Astrocyte (in vitro differentiated cells and primary cell): ENCODE measurements around the gene ARSJ. TPM values are rescaled to one million over a fixed set of nuclear protein-coding genes. Genes with fewer than 3 reads are reported as not detected.

Experiments used
- DNase-seq: peaks from one replicate; pipeline ENCODE4 v3.0.0-alpha.2; 2010; ENCODE audit warnings: low read depth
- FAIRE-seq: peaks from 2 replicates; lab custom pipeline; 2011; peaks lifted over from hg19 to GRCh38; lab: Jason Lieb, UNC
- H2AFZ ChIP-seq: 2 replicates; pipeline ENCODE4 v1.6.0; 2012; ENCODE audit warnings: low read depth, low read length, inconsistent platforms
- H3K27ac ChIP-seq: 2 replicates; pipeline ENCODE4 v1.5.1; 2011; ENCODE audit warnings: low read depth, low read length, inconsistent platforms
- H3K27me3 ChIP-seq: 2 replicates; pipeline ENCODE4 v1.6.0; 2011; ENCODE audit warnings: low read length, inconsistent platforms; ENCODE audit not compliant: insufficient read depth
- H3K36me3 ChIP-seq: 2 replicates; pipeline ENCODE4 v1.5.1; 2011; ENCODE audit warnings: low read length, inconsistent platforms; ENCODE audit not compliant: insufficient read depth
- H3K4me1 ChIP-seq: 2 replicates; pipeline ENCODE4 v1.5.1; 2011; ENCODE audit warnings: low read length, inconsistent platforms; ENCODE audit not compliant: insufficient read depth
- H3K4me2 ChIP-seq: 2 replicates; pipeline ENCODE4 v1.6.0; 2012; ENCODE audit warnings: low read length, inconsistent platforms
- H3K4me3 ChIP-seq: 2 replicates; pipeline ENCODE4 v1.5.1; 2011; ENCODE audit warnings: low read depth, mild to moderate bottlenecking, low read length, inconsistent platforms; ENCODE audit not compliant: insufficient read depth
- H3K79me2 ChIP-seq: 2 replicates; pipeline ENCODE4 v1.6.0; 2012; ENCODE audit warnings: mild to moderate bottlenecking, low read length, inconsistent platforms; ENCODE audit not compliant: insufficient read depth
- H3K9ac ChIP-seq: 2 replicates; pipeline ENCODE4 v1.6.0; 2012; ENCODE audit warnings: mild to moderate bottlenecking, low read length, inconsistent platforms
- H3K9me3 ChIP-seq: 2 replicates; pipeline ENCODE4 v1.5.1; 2012; ENCODE audit warnings: low read depth, mild to moderate bottlenecking, low read length, inconsistent platforms; ENCODE audit not compliant: insufficient read depth
- H4K20me1 ChIP-seq: 2 replicates; pipeline ENCODE4 v1.6.0; 2012; ENCODE audit warnings: low read length, inconsistent platforms; ENCODE audit not compliant: insufficient read depth
- H3K27ac Mint-ChIP-seq: one replicate; pipeline ENCODE4 v1.8.0; 2021; ENCODE audit warnings: mild to moderate bottlenecking, mixed read lengths; ENCODE audit not compliant: unreplicated experiment
- H3K27me3 Mint-ChIP-seq: one replicate; pipeline ENCODE4 v1.8.0; 2021; ENCODE audit warnings: low read depth, mixed read lengths; ENCODE audit not compliant: unreplicated experiment
- H3K36me3 Mint-ChIP-seq: one replicate; pipeline ENCODE4 v1.8.0; 2021; ENCODE audit warnings: low read depth, mixed read lengths; ENCODE audit not compliant: unreplicated experiment
- H3K4me1 Mint-ChIP-seq: one replicate; pipeline ENCODE4 v1.8.0; 2021; ENCODE audit warnings: low read depth, mixed read lengths; ENCODE audit not compliant: unreplicated experiment
- H3K4me3 Mint-ChIP-seq: one replicate; pipeline ENCODE4 v1.8.0; 2021; ENCODE audit warnings: mild to moderate bottlenecking, moderate library complexity, mixed read lengths; ENCODE audit not compliant: unreplicated experiment
- H3K9me3 Mint-ChIP-seq: one replicate; pipeline ENCODE4 v1.8.0; 2021; ENCODE audit warnings: mild to moderate bottlenecking, mixed read lengths; ENCODE audit not compliant: unreplicated experiment
- EZH2 ChIP-seq: IDR thresholded peaks from 2 replicates; pipeline ENCODE4 v1.6.1; 2012; ENCODE audit warnings: mild to moderate bottlenecking, low read length, inconsistent platforms; ENCODE audit not compliant: insufficient read depth
- total RNA-seq: library from RNA; stranded (reverse); gene quantifications from 2 replicates; pipeline ENCODE4 v1.2.1, GENCODE V29; 2021
- TF ChIP-seq, protein P1 (sequence below): IDR thresholded peaks from 2 replicates; pipeline ENCODE4 v1.5.1; 2011; ENCODE audit warnings: low read depth, mild to moderate bottlenecking, inconsistent platforms, low read length, moderate library complexity; ENCODE audit not compliant: insufficient read depth

The ARSJ gene
- total RNA-seq, 1 donor from 2014 or later = 66.5 TPM

DNA sequence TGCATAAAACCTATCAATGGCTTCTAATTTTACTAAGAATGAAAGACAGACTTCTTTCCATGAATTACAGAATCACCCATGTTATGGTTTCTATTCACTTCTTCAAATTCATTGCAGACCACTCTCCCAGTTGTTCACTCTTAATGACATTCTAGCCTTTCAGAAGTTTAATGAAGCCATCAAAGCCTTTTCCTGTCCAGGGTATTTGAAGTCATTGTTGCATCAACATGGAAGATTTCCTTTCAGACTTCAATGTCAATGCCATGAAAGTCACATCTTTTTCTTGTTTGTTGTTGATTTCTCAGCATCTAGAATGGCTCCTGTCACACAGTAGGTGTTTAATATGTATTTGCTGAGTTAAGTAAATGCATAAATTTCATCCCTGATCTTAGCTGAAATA is 48.1 kb upstream of the ARSJ start:
- H3K27ac Mint-ChIP-seq = no peak overlapping the region
- Histone ChIP-seq H2AFZ (no peak overlapping the region), H3K9me3 (no peaks in the 10 kb centered on the region), H3K9ac (no peak overlapping the region), H4K20me1 (no peaks in the 10 kb centered on the region), H3K4me1 (no peaks in the 10 kb centered on the region), H3K4me3 (no peak overlapping the region), H3K36me3 (no peaks in the 10 kb centered on the region), H3K4me2 (no peak overlapping the region), H3K27ac (no peak overlapping the region), H3K79me2 (no peaks in the 10 kb centered on the region), H3K27me3 (no peaks in the 10 kb centered on the region)
- H3K27me3 Mint-ChIP-seq = no peaks in the 10 kb centered on the region
- FAIRE-seq = peak; percentile 39
- no peaks in the 10 kb centered on the region for H3K36me3 Mint-ChIP-seq
- TF ChIP-seq, protein P1, sequence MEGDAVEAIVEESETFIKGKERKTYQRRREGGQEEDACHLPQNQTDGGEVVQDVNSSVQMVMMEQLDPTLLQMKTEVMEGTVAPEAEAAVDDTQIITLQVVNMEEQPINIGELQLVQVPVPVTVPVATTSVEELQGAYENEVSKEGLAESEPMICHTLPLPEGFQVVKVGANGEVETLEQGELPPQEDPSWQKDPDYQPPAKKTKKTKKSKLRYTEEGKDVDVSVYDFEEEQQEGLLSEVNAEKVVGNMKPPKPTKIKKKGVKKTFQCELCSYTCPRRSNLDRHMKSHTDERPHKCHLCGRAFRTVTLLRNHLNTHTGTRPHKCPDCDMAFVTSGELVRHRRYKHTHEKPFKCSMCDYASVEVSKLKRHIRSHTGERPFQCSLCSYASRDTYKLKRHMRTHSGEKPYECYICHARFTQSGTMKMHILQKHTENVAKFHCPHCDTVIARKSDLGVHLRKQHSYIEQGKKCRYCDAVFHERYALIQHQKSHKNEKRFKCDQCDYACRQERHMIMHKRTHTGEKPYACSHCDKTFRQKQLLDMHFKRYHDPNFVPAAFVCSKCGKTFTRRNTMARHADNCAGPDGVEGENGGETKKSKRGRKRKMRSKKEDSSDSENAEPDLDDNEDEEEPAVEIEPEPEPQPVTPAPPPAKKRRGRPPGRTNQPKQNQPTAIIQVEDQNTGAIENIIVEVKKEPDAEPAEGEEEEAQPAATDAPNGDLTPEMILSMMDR = no peak
- no peak for TF ChIP-seq EZH2
- no peaks in the 10 kb centered on the region for H3K9me3 Mint-ChIP-seq
- no peaks in the 10 kb centered on the region for H3K4me1 Mint-ChIP-seq
- DNase-seq = no peak
- no peak overlapping the region for H3K4me3 Mint-ChIP-seq

DNA sequence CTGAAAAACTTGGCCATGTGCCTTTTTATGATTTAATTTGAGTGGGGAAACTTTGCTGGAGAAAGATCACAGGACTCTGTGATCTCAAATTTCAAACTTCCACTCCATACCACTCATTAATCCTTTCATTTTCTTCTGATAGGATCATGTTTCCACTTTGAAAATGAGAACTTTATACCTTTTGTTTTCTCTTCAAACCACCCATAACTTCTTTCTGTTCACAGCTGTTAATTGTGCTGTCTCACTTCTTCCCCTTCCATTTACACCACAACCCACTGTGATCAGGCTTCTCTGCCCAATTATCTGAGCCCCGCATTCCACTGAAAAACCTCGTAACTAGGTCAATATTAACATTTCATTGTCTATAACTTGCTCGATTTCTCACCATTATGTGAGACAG is 47.0 kb upstream of the ARSJ start:
- Mint-ChIP-seq H3K27me3 (no peaks in the 10 kb centered on the region), H3K27ac (no peak overlapping the region), H3K4me3 (no peak overlapping the region), H3K9me3 (no peaks in the 10 kb centered on the region), H3K4me1 (no peaks in the 10 kb centered on the region), H3K36me3 (no peaks in the 10 kb centered on the region)
- DNase-seq = peak; percentile 25
- H3K79me2 ChIP-seq = no peaks in the 10 kb centered on the region
- H3K4me3 ChIP-seq = no peak overlapping the region
- H4K20me1 ChIP-seq = no peaks in the 10 kb centered on the region
- no peak overlapping the region for H3K9ac ChIP-seq
- H2AFZ ChIP-seq = no peak overlapping the region
- H3K4me1 ChIP-seq = no peaks in the 10 kb centered on the region
- no peak overlapping the region for H3K27ac ChIP-seq
- no peaks in the 10 kb centered on the region for H3K9me3 ChIP-seq
- no peaks in the 10 kb centered on the region for H3K27me3 ChIP-seq
- no peak overlapping the region for H3K4me2 ChIP-seq
- no peaks in the 10 kb centered on the region for H3K36me3 ChIP-seq
- TF ChIP-seq EZH2 = no peak
- no peak for FAIRE-seq

DNA sequence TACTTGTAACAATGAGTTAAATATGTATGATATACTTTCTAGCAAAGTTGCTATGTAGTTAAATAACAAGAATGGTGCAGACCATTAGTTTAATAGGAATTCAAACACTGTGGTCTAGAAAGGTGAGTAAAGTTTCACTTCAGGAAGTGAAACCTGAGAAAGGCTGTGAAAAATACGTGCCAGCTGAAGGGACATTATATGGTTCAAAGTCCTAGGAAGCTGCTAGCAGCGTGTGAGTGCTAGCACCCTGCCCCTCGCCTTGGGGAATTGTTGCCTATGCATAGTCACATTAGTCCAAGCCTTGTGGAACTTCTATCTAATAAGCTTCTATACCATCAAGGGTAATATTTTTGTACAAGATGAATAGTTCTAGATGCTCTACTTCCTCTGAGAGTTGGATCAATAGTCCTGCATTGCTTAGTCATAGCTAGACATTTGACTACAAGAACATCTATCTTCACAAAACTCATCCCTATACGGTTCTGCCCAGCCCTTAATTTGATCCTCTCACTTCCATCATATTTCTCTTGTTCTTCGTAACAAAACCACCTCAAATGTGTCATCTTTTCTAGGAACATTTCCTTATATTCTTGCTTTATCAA is 45.8 kb upstream of the ARSJ start:
- no peak for FAIRE-seq

More for the DNA sequence above, 45.8 kb upstream of the ARSJ start:
- Histone ChIP-seq H3K27ac (no peak overlapping the region), H3K4me2 (no peak overlapping the region), H4K20me1 (no peaks in the 10 kb centered on the region), H3K79me2 (no peaks in the 10 kb centered on the region), H3K9ac (no peak overlapping the region), H3K27me3 (no peaks in the 10 kb centered on the region), H3K4me3 (no peak overlapping the region), H2AFZ (no peak overlapping the region), H3K4me1 (no peaks in the 10 kb centered on the region), H3K36me3 (no peaks in the 10 kb centered on the region), H3K9me3 (no peaks in the 10 kb centered on the region)
- Mint-ChIP-seq H3K27ac (no peak overlapping the region), H3K4me1 (no peaks in the 10 kb centered on the region), H3K9me3 (no peaks in the 10 kb centered on the region), H3K4me3 (no peak overlapping the region), H3K36me3 (no peaks in the 10 kb centered on the region), H3K27me3 (no peaks in the 10 kb centered on the region)
- DNase-seq = no peak
- TF ChIP-seq EZH2 = no peak
- TF ChIP-seq, protein P1 = no peak
